HL-60 (cell line): ENCODE results near the gene ALPL.

Source experiments
- GABPA ChIP-seq: IDR thresholded peaks from 2 replicates; pipeline ENCODE4 v1.6.1; 2012; ENCODE audit warnings: low read depth
- POLR2AphosphoS5 ChIP-seq: IDR thresholded peaks from 2 replicates; pipeline ENCODE4 v1.6.1; 2012; ENCODE audit warnings: low read depth
- REST ChIP-seq: IDR thresholded peaks from 2 replicates; pipeline ENCODE4 v1.6.1; 2012; ENCODE audit warnings: low read depth; ENCODE audit not compliant: insufficient replicate concordance
- TF ChIP-seq, protein P1 (sequence below): IDR thresholded peaks from one replicate; pipeline ENCODE4 v1.5.1; 2011; ENCODE audit warnings: low read length, control low read depth, inconsistent platforms; ENCODE audit not compliant: insufficient read depth

DNA sequence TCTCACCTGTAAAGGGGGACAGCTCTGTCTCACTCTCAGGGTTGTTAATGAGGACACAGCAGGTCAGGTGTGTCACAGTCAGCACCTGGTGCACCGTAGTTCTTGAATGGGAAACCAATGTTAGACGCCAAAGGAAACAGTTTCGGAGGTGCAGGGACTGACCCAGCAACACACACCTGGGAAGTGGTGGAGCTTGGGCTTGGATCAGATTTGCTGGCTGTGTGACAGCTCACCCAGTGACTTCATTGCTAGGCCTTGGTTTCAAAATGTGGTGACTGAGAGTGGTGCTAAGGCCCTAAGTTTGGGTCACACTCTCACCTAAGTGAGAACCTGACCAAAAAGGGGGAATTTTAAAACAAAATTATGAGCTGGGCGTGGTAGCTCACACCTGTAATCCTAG, 34.9 kb downstream of the ALPL start:
- TF ChIP-seq, protein P1, sequence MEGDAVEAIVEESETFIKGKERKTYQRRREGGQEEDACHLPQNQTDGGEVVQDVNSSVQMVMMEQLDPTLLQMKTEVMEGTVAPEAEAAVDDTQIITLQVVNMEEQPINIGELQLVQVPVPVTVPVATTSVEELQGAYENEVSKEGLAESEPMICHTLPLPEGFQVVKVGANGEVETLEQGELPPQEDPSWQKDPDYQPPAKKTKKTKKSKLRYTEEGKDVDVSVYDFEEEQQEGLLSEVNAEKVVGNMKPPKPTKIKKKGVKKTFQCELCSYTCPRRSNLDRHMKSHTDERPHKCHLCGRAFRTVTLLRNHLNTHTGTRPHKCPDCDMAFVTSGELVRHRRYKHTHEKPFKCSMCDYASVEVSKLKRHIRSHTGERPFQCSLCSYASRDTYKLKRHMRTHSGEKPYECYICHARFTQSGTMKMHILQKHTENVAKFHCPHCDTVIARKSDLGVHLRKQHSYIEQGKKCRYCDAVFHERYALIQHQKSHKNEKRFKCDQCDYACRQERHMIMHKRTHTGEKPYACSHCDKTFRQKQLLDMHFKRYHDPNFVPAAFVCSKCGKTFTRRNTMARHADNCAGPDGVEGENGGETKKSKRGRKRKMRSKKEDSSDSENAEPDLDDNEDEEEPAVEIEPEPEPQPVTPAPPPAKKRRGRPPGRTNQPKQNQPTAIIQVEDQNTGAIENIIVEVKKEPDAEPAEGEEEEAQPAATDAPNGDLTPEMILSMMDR, result no peak
- no peak for TF ChIP-seq GABPA
- TF ChIP-seq REST, result no peak
- no peak for TF ChIP-seq POLR2AphosphoS5
